A549 (cell line): ENCODE data around the gene CMIP. TPM values are rescaled to one million over a fixed set of nuclear protein-coding genes. Genes with fewer than 3 reads are reported as not detected.
A peak's percentile ranks its signal among the peaks of the same experiment; 100 is the strongest.

ENCODE experiments used
- ATAC-seq, 2 experiments: fragments of 200-7000 bp in 1 of 2; fragments of >200 bp in 1 of 2; cut with Nextera tagmentation in 1 of 2; cut with Tn5 transposase in 1 of 2; 3 replicates each; pipeline versions ENCODE4 v1.8.0 to v1.9.1; 2018 to 2020; ENCODE audit warnings: mild to moderate bottlenecking in 1 of 2, moderate library complexity in 1 of 2
- CTCF ChIA-PET: fragments of 300-600 bp; sonication (Branson Sonifier 250); formaldehyde crosslinking; extraction: SDS; loops from one replicate; lab custom pipeline; 2021; ENCODE audit warnings: antibody characterized with exemption, inconsistent platforms; lab: Yijun Ruan, JAX
- POLR2A ChIA-PET: fragments of 350-600 bp; formaldehyde crosslinking; extraction: SDS; loops from one replicate; lab custom pipeline; 2021; ENCODE audit warnings: antibody characterized with exemption, inconsistent platforms; lab: Yijun Ruan, JAX
- DNase-seq, 2 experiments: peaks; one replicate each; pipeline versions ENCODE4 v3.0.0 to v3.0.0-alpha.2; 2011 to 2016; ENCODE audit warnings: low read depth in 1 of 2, low spot score in 1 of 2
- FAIRE-seq: peaks from 2 replicates; lab custom pipeline; 2011; peaks lifted over from hg19 to GRCh38; lab: Jason Lieb, UNC
- H3K27ac ChIP-seq, 2 experiments: fragments of >200 bp; sonication (Bioruptor Twin); formaldehyde crosslinking; 3 replicates each; pipeline ENCODE4 v1.5.1; 2016 to 2017
- H3K4me1 ChIP-seq: fragments of >200 bp; sonication (Bioruptor Twin); formaldehyde crosslinking; 3 replicates; pipeline ENCODE4 v1.6.1; 2016
- H3K4me2 ChIP-seq: fragments of >200 bp; sonication (Bioruptor Twin); formaldehyde crosslinking; 3 replicates; pipeline ENCODE4 v1.6.1; 2016
- H3K4me3 ChIP-seq: fragments of >200 bp; sonication (Bioruptor Twin); formaldehyde crosslinking; 3 replicates; pipeline ENCODE4 v1.5.1; 2016
- H3K9me3 ChIP-seq: fragments of >200 bp; sonication (Bioruptor Twin); formaldehyde crosslinking; 3 replicates; pipeline ENCODE4 v1.6.1; 2016
- CBX8 ChIP-seq: fragments of 200-600 bp; sonication (generic); IDR thresholded peaks from 2 replicates; pipeline ENCODE4 v1.6.1; 2016
- CHD2 ChIP-seq: fragments of 150-350 bp; IDR thresholded peaks from 2 replicates; pipeline ENCODE4 v1.6.1; 2014; ENCODE audit warnings: low read length; ENCODE audit not compliant: partially characterized antibody
- CHD4 ChIP-seq: fragments of 200-600 bp; sonication (generic); IDR thresholded peaks from 2 replicates; pipeline ENCODE4 v1.6.1; 2016; ENCODE audit warnings: antibody characterized with exemption, mild to moderate bottlenecking, borderline replicate concordance
- EHF ChIP-seq: fragments of 250-450 bp; sonication (Bioruptor Pico); IDR thresholded peaks from 2 replicates; pipeline ENCODE4 v1.5.0; 2020; ENCODE audit warnings: mild to moderate bottlenecking
- FOSB ChIP-seq: fragments of 250-450 bp; sonication (Bioruptor Pico); IDR thresholded peaks from 2 replicates; pipeline ENCODE4 v1.5.0; 2020; ENCODE audit warnings: mild to moderate bottlenecking, moderate library complexity
- HEYL ChIP-seq: fragments of 250-450 bp; sonication (Bioruptor Pico); IDR thresholded peaks from 2 replicates; pipeline ENCODE4 v1.8.0; 2021; ENCODE audit warnings: mild to moderate bottlenecking, moderate library complexity
- HMGXB4 ChIP-seq: fragments of 250-450 bp; sonication (Bioruptor Pico); IDR thresholded peaks from 2 replicates; pipeline ENCODE4 v1.5.0; 2021; ENCODE audit warnings: mild to moderate bottlenecking, moderate library complexity, borderline replicate concordance
- HOXA7 ChIP-seq: fragments of 250-450 bp; sonication (Bioruptor Pico); IDR thresholded peaks from 2 replicates; pipeline ENCODE4 v1.5.0; 2020; ENCODE audit warnings: mild to moderate bottlenecking, moderate library complexity
- HOXB13 ChIP-seq: fragments of 250-450 bp; sonication (Bioruptor Pico); IDR thresholded peaks from 2 replicates; pipeline ENCODE4 v1.5.0; 2020; ENCODE audit warnings: low read depth, mild to moderate bottlenecking, moderate library complexity
- HOXB5 ChIP-seq: fragments of 250-450 bp; sonication (Bioruptor Pico); IDR thresholded peaks from 2 replicates; pipeline ENCODE4 v1.5.0; 2020; ENCODE audit warnings: mild to moderate bottlenecking, moderate library complexity
- JUNB ChIP-seq: fragments of >200 bp; sonication (Bioruptor Twin); formaldehyde crosslinking; IDR thresholded peaks from 2 replicates; pipeline ENCODE4 v1.6.1; 2016
- KDM1A ChIP-seq: fragments of 200-600 bp; sonication (generic); IDR thresholded peaks from 2 replicates; pipeline ENCODE4 v1.6.1; 2016; ENCODE audit warnings: low read depth, mild to moderate bottlenecking
- MAX ChIP-seq: IDR thresholded peaks from 2 replicates; pipeline ENCODE4 v1.6.1; 2012
- NFE2L2 ChIP-seq: fragments of 150-350 bp; conservative IDR thresholded peaks from 2 replicates; pipeline ENCODE4 v1.6.1; 2014; ENCODE audit warnings: low read length
- PBX3 ChIP-seq: IDR thresholded peaks from 2 replicates; pipeline ENCODE4 v1.6.1; 2012
- RFX5 ChIP-seq: fragments of 450-650 bp; IDR thresholded peaks from 2 replicates; pipeline ENCODE4 v1.7.1; 2014; ENCODE audit warnings: antibody characterized with exemption, mild to moderate bottlenecking, moderate library complexity
- USF2 ChIP-seq: fragments of 450-650 bp; IDR thresholded peaks from 2 replicates; pipeline ENCODE4 v1.6.1; 2014; ENCODE audit warnings: antibody characterized with exemption
- ZSCAN20 ChIP-seq: fragments of 250-450 bp; sonication (Bioruptor Pico); IDR thresholded peaks from 2 replicates; pipeline ENCODE4 v1.8.0; 2022; ENCODE audit warnings: mild to moderate bottlenecking, moderate library complexity
- WGBS: methylation state at CpG from one replicate; pipeline ENCODE4 v1.1.6; 2017; ENCODE audit errors: missing lambda C conversion rate; 5-methylcytosine and 5-hydroxymethylcytosine counted together
- polyA plus RNA-seq, 4 experiments: library from polyadenylated mRNA; depleted of rRNA in 3 of 4; stranded (reverse); fragments of >200 nt; fragmentation: RNase III in 1 of 4; extraction: RNeasy Plus Mini Kit Qiagen cat#74134 plus additional on column Dnase treatment in 1 of 4; gene quantifications; 2 replicates in 3 of 4; 3 replicates in 1 of 4; pipeline ENCODE4 v1.2.3, GENCODE V29; 2011 to 2017

Gene CMIP
- polyA plus RNA-seq, 2 of the 4 experiments (the other 2 are of a cell fraction), result 21.6 to 125 TPM

GRCh38 chr16:81684901-81685300 lies 240.3 kb downstream of the CMIP start:
- ChIA-PET CTCF (interaction anchor here (0.6 to 3.4 kb wide), 2 partner anchors 12 to 234 kb away, joined by 3 to 19 read pairs; no protein-coding TSS in a partner anchor), POLR2A (no interaction called here)
- no peaks in the 10 kb centered on the region for H3K9me3 ChIP-seq
- TF ChIP-seq PBX3 (no peak), HOXB5 (CRISPR knock-in tag) (no peak)
- H3K4me3 ChIP-seq, result no peak overlapping the region
- no peak overlapping the region for H3K4me2 ChIP-seq
- DNase-seq (no peak), FAIRE-seq (no peak), ATAC-seq (peak in 1 of 2 experiments; percentile 8; a peak in 3 of 6 replicates)
- 86% methylated on average over 12 of the region's 12 CpGs for WGBS
- no peak overlapping the region; a peak in 1 of 6 replicates for H3K27ac ChIP-seq
- H3K4me1 ChIP-seq, result peaks cover 4% of the 10 kb centered on the region; the same call in 1 of the 3 replicates

- POLR2A ChIA-PET, result no interaction called here
- FAIRE-seq, result no peak
- H3K4me3 ChIP-seq, result no peak overlapping the region
- CTCF ChIA-PET, result interaction anchor here (1.4 to 3.4 kb wide), 2 partner anchors 10 to 16 kb away, joined by 3 to 19 read pairs; no protein-coding TSS in a partner anchor
- H3K4me1 ChIP-seq, result no peaks in the 10 kb centered on the region
- 90% methylated on average over 24 of the region's 24 CpGs for WGBS
- no peak overlapping the region for H3K27ac ChIP-seq
- H3K4me2 ChIP-seq, result no peak overlapping the region
- H3K9me3 ChIP-seq, result no peaks in the 10 kb centered on the region
- ATAC-seq, result peak; percentile 6 to 20; a peak in 2 of 6 replicates
- TF ChIP-seq ZSCAN20 (CRISPR knock-in tag) (no peak), MAX (no peak), CHD4 (no peak), NFE2L2 (no peak), RFX5 (no peak), FOSB (CRISPR knock-in tag) (no peak), HMGXB4 (no peak), USF2 (no peak)
- DNase-seq, result no peak
Measured at GRCh38 chr16:81686391-81687130, 242.0 kb downstream of the CMIP start.

- ChIA-PET POLR2A (no interaction called here), CTCF (interaction anchor here (1.4 to 3.4 kb wide), 3 partner anchors 10 to 15 kb away, joined by 3 to 19 read pairs (median 16); no protein-coding TSS in a partner anchor)
- no peak for TF ChIP-seq CBX8
- no peak for TF ChIP-seq HEYL (CRISPR knock-in tag)
- TF ChIP-seq HOXB13 (CRISPR knock-in tag), result no peak
- no peak for TF ChIP-seq JUNB
- no peak for TF ChIP-seq HOXA7 (CRISPR knock-in tag)
- no peak for TF ChIP-seq CHD2
- no peak for TF ChIP-seq KDM1A
- TF ChIP-seq USF2, result no peak
- no peak for TF ChIP-seq EHF (CRISPR knock-in tag)
- no peak for DNase-seq
- no peak overlapping the region; a peak in 1 of 6 replicates for H3K27ac ChIP-seq
- H3K4me1 ChIP-seq, result no peaks in the 10 kb centered on the region
- 94% methylated on average over 4 of the region's 7 CpGs for WGBS
- no peak overlapping the region for H3K4me2 ChIP-seq
- H3K4me3 ChIP-seq, result no peak overlapping the region
- peak in 1 of 2 experiments; percentile 7; a peak in 1 of 6 replicates for ATAC-seq
- H3K9me3 ChIP-seq, result no peaks in the 10 kb centered on the region
- no peak for FAIRE-seq
Measured at GRCh38 chr16:81687131-81687456, 242.5 kb downstream of the CMIP start.
